H1 (cell line): Measurements from ENCODE around the gene ASCL5.

Experiments used
- CREB1 ChIP-seq: IDR thresholded peaks from 2 replicates; pipeline ENCODE4 v1.6.1; 2012; ENCODE audit warnings: inconsistent platforms
- EP300 ChIP-seq, 2 experiments: IDR thresholded peaks; 1 replicate in 1 of 2; 2 replicates in 1 of 2; pipeline ENCODE4 v1.6.1; 2011 to 2012; ENCODE audit warnings: low read depth in 2 of 2, low read length in 2 of 2, mild to moderate bottlenecking in 2 of 2, borderline replicate concordance in 1 of 2, inconsistent platforms in 1 of 2, moderate library complexity in 1 of 2
- JUN ChIP-seq: IDR thresholded peaks from 2 replicates; pipeline ENCODE4 v1.6.1; 2011; ENCODE audit warnings: low read depth, mild to moderate bottlenecking, improper control_type of control experiment, low read length
- POLR2A ChIP-seq, 2 experiments: IDR thresholded peaks; 1 replicate in 1 of 2; 2 replicates in 1 of 2; pipeline ENCODE4 v1.6.1; 2011; ENCODE audit warnings: low read depth in 2 of 2, low read length in 2 of 2, mild to moderate bottlenecking in 2 of 2; ENCODE audit errors: control extremely low read depth in 1 of 2
- SP1 ChIP-seq: IDR thresholded peaks from 2 replicates; pipeline ENCODE4 v1.6.1; 2011; ENCODE audit warnings: low read depth, low read length
- SP2 ChIP-seq: IDR thresholded peaks from 2 replicates; pipeline ENCODE4 v1.6.1; 2012; ENCODE audit warnings: mild to moderate bottlenecking, low read length, inconsistent platforms
- TF ChIP-seq, protein P1 (sequence below), 3 experiments: IDR thresholded peaks; 1 replicate in 2 of 3; 2 replicates in 1 of 3; pipeline versions ENCODE4 v1.5.1 to v1.6.1; 2011; ENCODE audit warnings: low read length in 3 of 3, mild to moderate bottlenecking in 3 of 3, inconsistent platforms in 2 of 3, low read depth in 1 of 3, moderate library complexity in 1 of 3; ENCODE audit not compliant: insufficient read depth in 1 of 3; ENCODE audit errors: control extremely low read depth in 1 of 3
- TF ChIP-seq, protein P2 (sequence below): IDR thresholded peaks from 2 replicates; pipeline ENCODE4 v1.6.1; 2011; ENCODE audit warnings: low read depth, mild to moderate bottlenecking, low read length; ENCODE audit not compliant: insufficient read depth
- TF ChIP-seq, protein P3 (sequence below): IDR thresholded peaks from 2 replicates; pipeline ENCODE4 v1.6.1; 2012; ENCODE audit warnings: low read length, inconsistent platforms

DNA sequence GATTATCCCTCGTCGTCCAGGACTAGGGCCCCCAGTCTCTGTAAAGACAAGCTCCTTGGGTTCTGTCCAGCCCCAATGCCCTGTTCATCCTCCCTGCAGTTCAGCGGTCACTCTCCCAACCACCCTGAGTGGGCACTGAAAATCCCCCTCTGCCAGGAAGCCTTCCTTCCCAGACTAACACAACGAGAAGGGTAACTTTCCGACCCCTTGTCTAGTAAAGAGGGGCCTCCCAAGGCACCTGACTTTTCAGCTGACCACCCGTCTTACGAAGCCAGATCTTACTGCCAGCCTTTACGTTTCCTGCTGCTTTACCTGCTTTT lies 13.9 kb upstream of the ASCL5 start:
- TF ChIP-seq, protein P1, sequence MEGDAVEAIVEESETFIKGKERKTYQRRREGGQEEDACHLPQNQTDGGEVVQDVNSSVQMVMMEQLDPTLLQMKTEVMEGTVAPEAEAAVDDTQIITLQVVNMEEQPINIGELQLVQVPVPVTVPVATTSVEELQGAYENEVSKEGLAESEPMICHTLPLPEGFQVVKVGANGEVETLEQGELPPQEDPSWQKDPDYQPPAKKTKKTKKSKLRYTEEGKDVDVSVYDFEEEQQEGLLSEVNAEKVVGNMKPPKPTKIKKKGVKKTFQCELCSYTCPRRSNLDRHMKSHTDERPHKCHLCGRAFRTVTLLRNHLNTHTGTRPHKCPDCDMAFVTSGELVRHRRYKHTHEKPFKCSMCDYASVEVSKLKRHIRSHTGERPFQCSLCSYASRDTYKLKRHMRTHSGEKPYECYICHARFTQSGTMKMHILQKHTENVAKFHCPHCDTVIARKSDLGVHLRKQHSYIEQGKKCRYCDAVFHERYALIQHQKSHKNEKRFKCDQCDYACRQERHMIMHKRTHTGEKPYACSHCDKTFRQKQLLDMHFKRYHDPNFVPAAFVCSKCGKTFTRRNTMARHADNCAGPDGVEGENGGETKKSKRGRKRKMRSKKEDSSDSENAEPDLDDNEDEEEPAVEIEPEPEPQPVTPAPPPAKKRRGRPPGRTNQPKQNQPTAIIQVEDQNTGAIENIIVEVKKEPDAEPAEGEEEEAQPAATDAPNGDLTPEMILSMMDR (IDR thresholded peaks at IDR 0.05; ENCODE audit: control extremely low read depth in 1 of 3, insufficient read depth in 1 of 3, low read depth in 1 of 3, low read length in 3 of 3): no peak
- TF ChIP-seq POLR2A (IDR thresholded peaks at IDR 0.05; ENCODE audit: control extremely low read depth in 1 of 2, low read depth in 2 of 2, low read length in 2 of 2) (no peak), SP1 (no peak), SP2 (no peak), EP300 (IDR thresholded peaks at IDR 0.05; ENCODE audit: borderline replicate concordance in 1 of 2, low read depth in 2 of 2, low read length in 2 of 2) (no peak), CREB1 (no peak), JUN (no peak)
- TF ChIP-seq, protein P2, sequence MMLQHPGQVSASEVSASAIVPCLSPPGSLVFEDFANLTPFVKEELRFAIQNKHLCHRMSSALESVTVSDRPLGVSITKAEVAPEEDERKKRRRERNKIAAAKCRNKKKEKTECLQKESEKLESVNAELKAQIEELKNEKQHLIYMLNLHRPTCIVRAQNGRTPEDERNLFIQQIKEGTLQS: no peak
- TF ChIP-seq, protein P3, sequence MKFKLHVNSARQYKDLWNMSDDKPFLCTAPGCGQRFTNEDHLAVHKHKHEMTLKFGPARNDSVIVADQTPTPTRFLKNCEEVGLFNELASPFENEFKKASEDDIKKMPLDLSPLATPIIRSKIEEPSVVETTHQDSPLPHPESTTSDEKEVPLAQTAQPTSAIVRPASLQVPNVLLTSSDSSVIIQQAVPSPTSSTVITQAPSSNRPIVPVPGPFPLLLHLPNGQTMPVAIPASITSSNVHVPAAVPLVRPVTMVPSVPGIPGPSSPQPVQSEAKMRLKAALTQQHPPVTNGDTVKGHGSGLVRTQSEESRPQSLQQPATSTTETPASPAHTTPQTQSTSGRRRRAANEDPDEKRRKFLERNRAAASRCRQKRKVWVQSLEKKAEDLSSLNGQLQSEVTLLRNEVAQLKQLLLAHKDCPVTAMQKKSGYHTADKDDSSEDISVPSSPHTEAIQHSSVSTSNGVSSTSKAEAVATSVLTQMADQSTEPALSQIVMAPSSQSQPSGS: no peak
